Liver (tissue), 2 donors: ENCODE results near the gene DBN1.

Experiments
- TF ChIP-seq, protein P1 (sequence below): fragments of 150-350 bp; IDR thresholded peaks from 2 replicates; pipeline ENCODE4 v1.5.1; 2017; ENCODE audit warnings: improper control_type of control experiment, low read depth, low read length; ENCODE audit not compliant: missing input control
- TF ChIP-seq, protein P2 (sequence below): IDR thresholded peaks from 2 replicates; pipeline ENCODE4 v1.6.1; 2016; ENCODE audit warnings: antibody characterized with exemption
- donor health status: healthy.

DNA sequence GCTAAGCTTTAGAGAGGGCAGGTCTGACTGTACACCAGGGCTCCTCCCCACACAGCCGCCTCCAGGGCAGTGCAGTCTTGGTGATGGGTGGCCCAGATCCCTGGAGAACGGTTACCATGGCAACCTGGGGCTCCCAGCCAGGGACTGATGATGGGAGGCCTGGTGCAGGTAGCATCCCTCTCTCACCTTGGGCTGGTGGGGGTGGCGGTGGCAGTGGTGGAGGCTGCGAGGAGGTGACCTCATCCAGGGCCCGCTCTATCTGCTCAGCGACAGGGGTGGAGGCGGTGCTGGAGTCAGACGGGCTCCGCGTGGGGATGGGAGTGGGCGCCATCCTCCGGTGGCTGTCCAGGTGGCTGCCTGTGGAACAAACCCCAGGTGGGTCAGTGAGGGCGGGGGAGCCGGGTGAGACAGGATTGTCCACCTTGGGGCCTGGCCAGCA, 14.5 kb downstream of the DBN1 start:
- TF ChIP-seq, protein P1, sequence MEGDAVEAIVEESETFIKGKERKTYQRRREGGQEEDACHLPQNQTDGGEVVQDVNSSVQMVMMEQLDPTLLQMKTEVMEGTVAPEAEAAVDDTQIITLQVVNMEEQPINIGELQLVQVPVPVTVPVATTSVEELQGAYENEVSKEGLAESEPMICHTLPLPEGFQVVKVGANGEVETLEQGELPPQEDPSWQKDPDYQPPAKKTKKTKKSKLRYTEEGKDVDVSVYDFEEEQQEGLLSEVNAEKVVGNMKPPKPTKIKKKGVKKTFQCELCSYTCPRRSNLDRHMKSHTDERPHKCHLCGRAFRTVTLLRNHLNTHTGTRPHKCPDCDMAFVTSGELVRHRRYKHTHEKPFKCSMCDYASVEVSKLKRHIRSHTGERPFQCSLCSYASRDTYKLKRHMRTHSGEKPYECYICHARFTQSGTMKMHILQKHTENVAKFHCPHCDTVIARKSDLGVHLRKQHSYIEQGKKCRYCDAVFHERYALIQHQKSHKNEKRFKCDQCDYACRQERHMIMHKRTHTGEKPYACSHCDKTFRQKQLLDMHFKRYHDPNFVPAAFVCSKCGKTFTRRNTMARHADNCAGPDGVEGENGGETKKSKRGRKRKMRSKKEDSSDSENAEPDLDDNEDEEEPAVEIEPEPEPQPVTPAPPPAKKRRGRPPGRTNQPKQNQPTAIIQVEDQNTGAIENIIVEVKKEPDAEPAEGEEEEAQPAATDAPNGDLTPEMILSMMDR = no peak
- TF ChIP-seq, protein P2, sequence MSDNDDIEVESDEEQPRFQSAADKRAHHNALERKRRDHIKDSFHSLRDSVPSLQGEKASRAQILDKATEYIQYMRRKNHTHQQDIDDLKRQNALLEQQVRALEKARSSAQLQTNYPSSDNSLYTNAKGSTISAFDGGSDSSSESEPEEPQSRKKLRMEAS = no peak
